ENCODE data around the gene MKX. TPM values are rescaled to one million over a fixed set of nuclear protein-coding genes. Genes with fewer than 3 reads are reported as not detected.

MKX gene
- total and polyA plus RNA-seq, 2 donors (not counting 3 experiments of a cell fraction or from before 2014, with no cell fraction given), result not detected

DNA sequence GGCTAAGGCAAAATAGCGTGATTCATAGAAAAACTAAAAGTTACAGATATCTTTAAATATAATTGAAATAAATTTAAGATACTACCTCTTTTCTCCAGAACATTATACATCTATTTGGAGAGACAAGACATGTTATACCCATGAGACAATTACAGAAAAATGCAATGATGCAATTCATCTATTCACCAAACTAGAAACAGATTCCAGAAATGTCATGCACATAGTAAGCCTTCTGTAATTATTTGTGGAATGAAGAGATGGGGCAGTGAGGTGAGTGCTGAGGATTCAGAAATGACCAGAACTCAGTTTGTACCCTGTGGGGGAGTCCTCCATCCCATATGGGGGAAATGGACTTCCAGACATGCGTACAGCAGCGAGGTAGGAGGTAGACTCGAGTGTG, 99.4 kb downstream of the MKX start:
- ChIA-PET CTCF (no interaction called here), POLR2A (no interaction called here)
- Histone ChIP-seq H3K4me3 (replicated peaks in 1 of 3; ENCODE audit: insufficient read depth in 1 of 3, low read depth in 1 of 3, low read length in 3 of 3) (no peak overlapping the region), H3K4me1 (ENCODE audit: control insufficient read depth, extremely low read depth, insufficient read depth, low read length) (no peaks in the 10 kb centered on the region), H3K9ac (replicated peaks; ENCODE audit: extremely low read depth, insufficient read depth, low read length) (no peak overlapping the region), H3K27ac (ENCODE audit: insufficient read depth, low read depth, low read length) (no peak overlapping the region), H3K36me3 (ENCODE audit: control insufficient read depth in 2 of 2, extremely low read depth in 1 of 2, insufficient read depth in 2 of 2, low read length in 2 of 2) (no peaks in the 10 kb centered on the region), H3K4me2 (ENCODE audit: insufficient read depth, low read length) (no peak overlapping the region), H4K20me1 (replicated peaks; ENCODE audit: control insufficient read depth, extremely low read depth, insufficient read depth, low read length) (no peaks in the 10 kb centered on the region), H3K9me1 (replicated peaks; ENCODE audit: control insufficient read depth, extremely low read depth, insufficient read depth, low read length) (no peaks in the 10 kb centered on the region), H3K27me3 (ENCODE audit: control insufficient read depth in 2 of 2, insufficient read depth in 2 of 2, low read length in 2 of 2) (peaks cover 2 to 14% of the 10 kb centered on the region in 2 experiments), H3K79me2 (ENCODE audit: control insufficient read depth, insufficient read depth, low read length) (no peaks in the 10 kb centered on the region), H3K9me3 (replicated peaks; ENCODE audit: control insufficient read depth, insufficient read depth, low read length) (no peaks in the 10 kb centered on the region), H2AFZ (ENCODE audit: low read depth, low read length) (no peak overlapping the region)
- TF ChIP-seq MYC (IDR thresholded peaks at IDR 0.05; ENCODE audit: low read depth, low read length), result no peak
- TF ChIP-seq JUN (IDR thresholded peaks at IDR 0.05; ENCODE audit: borderline replicate concordance, insufficient read depth, insufficient read length, low read depth), result no peak
- TF ChIP-seq POLR2A (IDR thresholded peaks at IDR 0.05; ENCODE audit: low read depth, low read length), result no peak
- no peak for TF ChIP-seq EZH2 (IDR thresholded peaks at IDR 0.05; ENCODE audit: borderline replicate concordance, low read depth, low read length, severe bottlenecking)
- no peak for TF ChIP-seq FOS (IDR thresholded peaks at IDR 0.05; ENCODE audit: borderline replicate concordance, insufficient read depth, low read length)
- TF ChIP-seq, protein P1, sequence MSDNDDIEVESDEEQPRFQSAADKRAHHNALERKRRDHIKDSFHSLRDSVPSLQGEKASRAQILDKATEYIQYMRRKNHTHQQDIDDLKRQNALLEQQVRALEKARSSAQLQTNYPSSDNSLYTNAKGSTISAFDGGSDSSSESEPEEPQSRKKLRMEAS (IDR thresholded peaks at IDR 0.05; ENCODE audit: insufficient read depth, insufficient read length), result no peak
- no peak for TF ChIP-seq GATA2 (IDR thresholded peaks at IDR 0.05; ENCODE audit: insufficient read depth, insufficient read length, low read depth, low read length)
- TF ChIP-seq, protein P2, sequence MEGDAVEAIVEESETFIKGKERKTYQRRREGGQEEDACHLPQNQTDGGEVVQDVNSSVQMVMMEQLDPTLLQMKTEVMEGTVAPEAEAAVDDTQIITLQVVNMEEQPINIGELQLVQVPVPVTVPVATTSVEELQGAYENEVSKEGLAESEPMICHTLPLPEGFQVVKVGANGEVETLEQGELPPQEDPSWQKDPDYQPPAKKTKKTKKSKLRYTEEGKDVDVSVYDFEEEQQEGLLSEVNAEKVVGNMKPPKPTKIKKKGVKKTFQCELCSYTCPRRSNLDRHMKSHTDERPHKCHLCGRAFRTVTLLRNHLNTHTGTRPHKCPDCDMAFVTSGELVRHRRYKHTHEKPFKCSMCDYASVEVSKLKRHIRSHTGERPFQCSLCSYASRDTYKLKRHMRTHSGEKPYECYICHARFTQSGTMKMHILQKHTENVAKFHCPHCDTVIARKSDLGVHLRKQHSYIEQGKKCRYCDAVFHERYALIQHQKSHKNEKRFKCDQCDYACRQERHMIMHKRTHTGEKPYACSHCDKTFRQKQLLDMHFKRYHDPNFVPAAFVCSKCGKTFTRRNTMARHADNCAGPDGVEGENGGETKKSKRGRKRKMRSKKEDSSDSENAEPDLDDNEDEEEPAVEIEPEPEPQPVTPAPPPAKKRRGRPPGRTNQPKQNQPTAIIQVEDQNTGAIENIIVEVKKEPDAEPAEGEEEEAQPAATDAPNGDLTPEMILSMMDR (IDR thresholded peaks at IDR 0.05; ENCODE audit: extremely low read depth in 1 of 2, insufficient read depth in 1 of 2, low read depth in 1 of 2, low read length in 2 of 2), result no peak
- TF ChIP-seq POLR2AphosphoS5 (IDR thresholded peaks at IDR 0.05; ENCODE audit: insufficient read depth, low read depth, low read length), result no peak
- dilution Hi-C loops (cut with MboI; ENCODE audit: extremely low pct_ligation_motif_present, low sequenced_read_pairs) (no loop called here), intact Hi-C loops (cut with micrococcal nuclease) (no loop called here)
- FAIRE-seq (no peak), DNase-seq (ENCODE audit: low read depth, low spot score) (no peak)
- no TSS peak for BruUV-seq (replicated peaks)

Measured in endothelial cell of umbilical vein (primary cell).